ENCODE results near the gene CASP2.

GRCh38 chr7:143263266-143264195 lies 24.6 kb upstream of the CASP2 start, which contains the start of gene GSTK1:
- TF ChIP-seq POLR2A (IDR thresholded peaks at IDR 0.05) (peak; percentile 86 to 90), CTCF (IDR thresholded peaks at IDR 0.05) (peak in 3 of 6 experiments; percentile 6 to 20 (median 12))

Measured in Peyer's patch (tissue), 4 donors.